GM12873 (cell line): Measurements from ENCODE around the gene SS18.

Source experiments
- TF ChIP-seq, protein P1 (sequence below): IDR thresholded peaks from 2 replicates; pipeline ENCODE4 v1.5.1; 2012; ENCODE audit warnings: low read depth, mild to moderate bottlenecking, moderate library complexity, low read length, control low read depth; ENCODE audit not compliant: insufficient read depth; ENCODE audit errors: missing control alignments

SS18 gene

DNA sequence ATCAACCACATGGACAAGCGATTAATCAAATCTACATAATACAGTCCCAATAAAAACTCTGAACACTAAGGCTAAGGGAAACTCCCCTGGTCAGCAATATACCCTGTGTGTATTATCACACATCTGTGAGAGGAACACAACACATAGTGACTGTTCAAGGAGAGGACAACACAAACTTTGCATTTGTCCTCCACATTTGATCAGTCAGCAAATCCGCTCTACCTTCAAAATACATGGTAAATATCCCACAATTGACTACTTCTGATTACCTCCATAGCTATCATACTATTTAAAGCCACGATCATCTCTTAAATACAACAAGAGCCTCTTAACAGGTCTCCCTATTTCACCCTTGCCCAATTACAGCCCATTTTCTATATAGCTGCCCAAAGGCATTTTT lies 45.6 kb downstream of the SS18 start:
- TF ChIP-seq, protein P1, sequence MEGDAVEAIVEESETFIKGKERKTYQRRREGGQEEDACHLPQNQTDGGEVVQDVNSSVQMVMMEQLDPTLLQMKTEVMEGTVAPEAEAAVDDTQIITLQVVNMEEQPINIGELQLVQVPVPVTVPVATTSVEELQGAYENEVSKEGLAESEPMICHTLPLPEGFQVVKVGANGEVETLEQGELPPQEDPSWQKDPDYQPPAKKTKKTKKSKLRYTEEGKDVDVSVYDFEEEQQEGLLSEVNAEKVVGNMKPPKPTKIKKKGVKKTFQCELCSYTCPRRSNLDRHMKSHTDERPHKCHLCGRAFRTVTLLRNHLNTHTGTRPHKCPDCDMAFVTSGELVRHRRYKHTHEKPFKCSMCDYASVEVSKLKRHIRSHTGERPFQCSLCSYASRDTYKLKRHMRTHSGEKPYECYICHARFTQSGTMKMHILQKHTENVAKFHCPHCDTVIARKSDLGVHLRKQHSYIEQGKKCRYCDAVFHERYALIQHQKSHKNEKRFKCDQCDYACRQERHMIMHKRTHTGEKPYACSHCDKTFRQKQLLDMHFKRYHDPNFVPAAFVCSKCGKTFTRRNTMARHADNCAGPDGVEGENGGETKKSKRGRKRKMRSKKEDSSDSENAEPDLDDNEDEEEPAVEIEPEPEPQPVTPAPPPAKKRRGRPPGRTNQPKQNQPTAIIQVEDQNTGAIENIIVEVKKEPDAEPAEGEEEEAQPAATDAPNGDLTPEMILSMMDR, result no peak

DNA sequence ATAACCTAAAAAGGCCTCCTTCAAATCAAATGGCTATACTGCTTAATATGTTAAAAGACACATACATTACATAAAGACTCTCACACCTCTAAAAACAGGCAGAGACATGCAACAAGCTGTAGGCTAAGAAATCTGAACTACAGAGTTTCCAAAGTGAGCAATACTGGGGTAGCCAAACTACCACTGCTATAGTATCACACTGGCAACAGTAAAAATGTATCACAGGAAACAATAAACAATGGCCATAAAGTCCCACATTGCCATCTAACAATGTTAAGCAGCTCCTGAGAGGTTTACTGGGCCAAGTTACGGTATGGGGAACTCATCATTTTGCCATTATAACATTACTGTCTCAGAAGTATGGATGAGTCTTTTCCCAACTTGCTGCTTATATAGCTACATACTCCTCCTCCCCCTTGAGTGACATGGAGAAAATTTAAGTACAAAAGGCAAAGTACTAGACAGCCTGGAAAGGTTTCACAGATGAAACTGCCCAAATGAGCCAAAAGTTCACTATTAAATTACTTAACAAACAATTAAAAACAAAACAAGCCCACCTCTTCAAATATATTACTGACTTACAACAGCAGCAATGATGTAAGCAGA lies 50.3 kb downstream of the SS18 start:
- TF ChIP-seq, protein P1, result no peak

DNA sequence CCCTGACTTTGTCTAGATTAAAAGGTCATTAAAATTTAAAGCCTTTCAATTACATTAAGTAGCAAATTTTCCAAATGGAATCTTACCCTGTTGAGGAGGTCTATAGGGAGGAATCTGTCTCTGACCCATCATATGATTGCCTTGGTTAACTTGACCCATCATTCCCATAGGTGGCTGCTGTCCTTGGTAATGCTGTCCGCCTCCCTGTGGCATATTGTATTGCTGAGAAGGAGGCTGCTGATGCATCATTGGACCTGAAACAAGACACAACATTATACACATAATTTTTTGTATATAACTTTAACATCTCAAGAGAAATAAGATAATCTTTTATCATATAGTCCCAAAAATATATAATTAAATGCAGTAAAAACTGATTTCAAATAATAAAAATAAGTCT lies 51.2 kb downstream of the SS18 start:
- TF ChIP-seq, protein P1, result no peak

GRCh38 chr18:26036635-26037034 lies 53.8 kb downstream of the SS18 start:
- TF ChIP-seq, protein P1, result no peak

DNA sequence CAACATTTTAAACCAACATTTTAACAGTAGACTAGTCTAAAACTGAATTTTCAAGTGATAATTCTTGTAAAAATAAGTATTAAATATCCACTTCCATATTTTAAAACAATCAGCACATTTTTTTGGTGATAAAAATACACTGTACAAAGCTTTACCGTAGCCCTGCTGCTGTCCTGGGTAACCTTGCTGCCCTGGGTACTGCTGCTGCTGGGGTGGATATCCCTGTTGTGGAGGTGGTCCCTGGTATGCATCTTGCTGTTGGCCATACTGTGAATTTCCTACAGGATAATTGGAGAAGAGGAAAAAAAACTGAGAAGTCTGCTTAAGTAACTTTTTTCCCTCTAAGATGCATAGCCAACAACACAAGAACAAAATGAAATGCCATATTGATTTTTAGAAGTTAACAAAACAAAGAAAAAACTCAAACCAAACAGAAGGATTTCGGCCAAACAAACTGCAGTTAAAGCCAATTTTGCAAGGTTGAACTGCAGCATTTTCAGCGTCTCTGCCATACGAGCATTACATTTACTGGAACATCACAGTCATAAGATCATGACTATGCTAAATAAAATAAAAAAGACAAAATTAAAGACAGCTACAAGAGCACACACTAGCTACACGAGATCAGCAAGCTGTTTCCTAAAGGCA lies 55.4 kb downstream of the SS18 start:
- TF ChIP-seq, protein P1, result no peak

DNA sequence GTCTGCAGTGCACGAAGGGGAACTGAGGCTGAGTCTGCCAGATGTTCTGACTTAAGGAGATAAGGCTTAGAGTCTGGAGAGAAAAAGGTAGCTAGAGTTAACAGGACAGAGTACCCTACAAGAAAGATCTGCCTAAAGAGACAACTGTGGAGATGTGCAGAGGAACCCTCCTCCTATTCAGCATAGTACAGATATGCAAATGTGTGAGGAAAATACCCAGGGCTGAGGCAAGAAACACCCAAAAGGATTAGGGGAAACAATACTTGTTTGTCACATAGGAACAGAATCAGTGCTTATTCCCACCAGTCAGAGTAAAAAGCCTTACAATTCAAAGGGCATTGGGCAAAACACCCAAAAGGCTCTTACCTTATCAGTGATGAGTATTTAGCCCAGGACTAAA lies 67.8 kb downstream of the SS18 start:
- TF ChIP-seq, protein P1, result no peak

DNA sequence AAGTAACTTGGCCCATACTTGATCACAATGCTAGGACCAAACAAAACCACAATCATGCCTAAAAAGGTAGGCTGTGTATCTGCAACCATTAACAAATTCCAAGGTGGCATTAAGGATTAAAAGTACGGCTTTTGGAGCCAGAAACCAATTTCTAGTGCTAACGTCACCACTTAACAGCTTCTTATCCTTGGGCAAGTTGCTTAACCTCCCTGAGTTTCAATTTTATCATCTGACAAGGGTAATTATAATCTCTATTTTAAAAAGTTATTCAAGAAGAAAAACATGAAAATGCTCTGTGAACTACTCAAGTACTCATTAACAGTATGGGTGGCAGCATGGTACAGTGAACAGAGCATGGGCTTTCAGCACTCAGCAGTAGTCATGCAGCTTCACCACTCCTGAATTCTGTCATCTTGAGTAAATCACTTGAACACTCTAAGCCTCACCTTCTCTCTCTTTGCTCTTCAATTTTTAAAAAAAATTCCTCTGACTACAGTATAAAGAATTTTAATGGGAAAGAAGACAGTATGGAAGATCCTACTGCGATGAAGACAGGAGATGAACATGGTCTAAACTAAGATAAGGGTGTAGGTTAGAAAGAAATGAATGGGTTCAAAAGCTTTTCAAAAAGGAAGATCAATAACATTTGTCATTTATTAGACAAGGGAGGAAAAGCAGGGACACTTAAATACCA lies 69.2 kb downstream of the SS18 start:
- TF ChIP-seq, protein P1, result no peak
